Neuronal stem cell (in vitro differentiated cells): ENCODE results near the gene GYS2.

ENCODE experiments used
- DNase-seq: peaks from one replicate; pipeline ENCODE4 v3.0.0-alpha.2; 2013; ENCODE audit warnings: low spot score
- H2AFZ ChIP-seq: one replicate; pipeline ENCODE4 v1.6.1; 2013; ENCODE audit warnings: mild to moderate bottlenecking, low read length, inconsistent platforms
- H2AK5ac ChIP-seq: 2 replicates; pipeline ENCODE4 v1.6.1; 2013; ENCODE audit warnings: low read depth, mild to moderate bottlenecking, inconsistent platforms, low read length, moderate library complexity, mixed read lengths
- H2BK120ac ChIP-seq: 2 replicates; pipeline ENCODE4 v1.6.1; 2013; ENCODE audit warnings: low read depth, mild to moderate bottlenecking, inconsistent platforms, low read length, moderate library complexity, mixed read lengths
- H2BK12ac ChIP-seq: one replicate; pipeline ENCODE4 v1.6.1; 2013; ENCODE audit warnings: low read length, inconsistent platforms
- H2BK15ac ChIP-seq: 2 replicates; pipeline ENCODE4 v1.6.1; 2013; ENCODE audit warnings: mild to moderate bottlenecking, low read length, inconsistent platforms, mixed read lengths
- H2BK5ac ChIP-seq: one replicate; pipeline ENCODE4 v1.6.1; 2013; ENCODE audit warnings: inconsistent platforms, mild to moderate bottlenecking, low read length, moderate library complexity
- H3K14ac ChIP-seq: one replicate; pipeline ENCODE4 v1.6.1; 2013; ENCODE audit warnings: low read length, inconsistent platforms
- H3K18ac ChIP-seq: 2 replicates; pipeline ENCODE4 v1.6.1; 2013; ENCODE audit warnings: low read length, inconsistent platforms
- H3K23ac ChIP-seq: 2 replicates; pipeline ENCODE4 v1.6.1; 2013; ENCODE audit warnings: low read depth, mild to moderate bottlenecking, mixed read lengths, low read length, inconsistent platforms; ENCODE audit not compliant: poor library complexity
- H3K27ac ChIP-seq: replicated peaks from 3 replicates; pipeline ENCODE4 v1.5.1; 2013; ENCODE audit warnings: low read length, inconsistent platforms
- H3K27me3 ChIP-seq, 3 experiments: 2 replicates each; pipeline ENCODE4 v1.6.1; 2013; ENCODE audit warnings: low read length in 3 of 3, mild to moderate bottlenecking in 2 of 3, inconsistent platforms in 1 of 3, low read depth in 1 of 3, mixed read lengths in 1 of 3, moderate library complexity in 1 of 3; ENCODE audit not compliant: control insufficient read depth in 3 of 3, insufficient read depth in 3 of 3
- H3K36me3 ChIP-seq, 2 donors: replicated peaks in 1 of 2; 2 replicates each; pipeline ENCODE4 v1.6.1; 2013; ENCODE audit warnings: low read length in 2 of 2; ENCODE audit not compliant: control insufficient read depth in 2 of 2, insufficient read depth in 2 of 2
- H3K4ac ChIP-seq: 2 replicates; pipeline ENCODE4 v1.6.1; 2013; ENCODE audit warnings: inconsistent platforms, mild to moderate bottlenecking, low read length, moderate library complexity
- H3K4me1 ChIP-seq, 2 donors: 1 replicate in 1 of 2; 2 replicates in 1 of 2; pipeline ENCODE4 v1.6.1; 2013; ENCODE audit warnings: low read length in 2 of 2, low read depth in 1 of 2; ENCODE audit not compliant: control insufficient read depth in 2 of 2, insufficient read depth in 1 of 2
- H3K4me2 ChIP-seq: one replicate; pipeline ENCODE4 v1.6.1; 2013; ENCODE audit warnings: mild to moderate bottlenecking, low read length, inconsistent platforms; ENCODE audit not compliant: insufficient read depth, poor library complexity, severe bottlenecking
- H3K4me3 ChIP-seq, 2 donors: 2 replicates each; pipeline ENCODE4 v1.5.1; 2013; ENCODE audit warnings: low read length in 2 of 2, mild to moderate bottlenecking in 2 of 2, inconsistent platforms in 1 of 2, moderate library complexity in 1 of 2
- H3K79me1 ChIP-seq: one replicate; pipeline ENCODE4 v1.6.1; 2013; ENCODE audit warnings: low read depth, mild to moderate bottlenecking, inconsistent platforms, low read length, moderate library complexity
- H3K9ac ChIP-seq: one replicate; pipeline ENCODE4 v1.6.1; 2013; ENCODE audit warnings: mild to moderate bottlenecking, low read depth, low read length, inconsistent platforms; ENCODE audit not compliant: poor library complexity
- H3K9me3 ChIP-seq, 2 donors: replicated peaks in 1 of 2; 2 replicates each; pipeline versions ENCODE3 to v1.6.1; 2013; ENCODE audit warnings: low read length in 2 of 2, mild to moderate bottlenecking in 2 of 2, inconsistent platforms in 1 of 2, low read depth in 1 of 2, mixed read lengths in 1 of 2, moderate library complexity in 1 of 2; ENCODE audit not compliant: control insufficient read depth in 2 of 2, insufficient read depth in 1 of 2
- H4K8ac ChIP-seq: one replicate; pipeline ENCODE4 v1.6.1; 2013; ENCODE audit warnings: low read depth, mild to moderate bottlenecking, inconsistent platforms, low read length, moderate library complexity
- H4K91ac ChIP-seq: one replicate; pipeline ENCODE4 v1.6.1; 2013; ENCODE audit warnings: low read length, low read depth, mild to moderate bottlenecking, inconsistent platforms; ENCODE audit not compliant: poor library complexity
- WGBS, 2 donors: extraction: QIAGEN DNeasy Blood & Tissue Kit; methylation state at CpG; one replicate each; pipeline ENCODE4 v1.1.7; 2013; ENCODE audit warnings: missing lambda C conversion rate in 2 of 2, mixed read lengths in 1 of 2; ENCODE audit not compliant: insufficient read length in 2 of 2, insufficient replicate concordance in 1 of 2; ENCODE audit errors: extremely low coverage in 2 of 2; 5-methylcytosine and 5-hydroxymethylcytosine counted together

The GYS2 gene

DNA sequence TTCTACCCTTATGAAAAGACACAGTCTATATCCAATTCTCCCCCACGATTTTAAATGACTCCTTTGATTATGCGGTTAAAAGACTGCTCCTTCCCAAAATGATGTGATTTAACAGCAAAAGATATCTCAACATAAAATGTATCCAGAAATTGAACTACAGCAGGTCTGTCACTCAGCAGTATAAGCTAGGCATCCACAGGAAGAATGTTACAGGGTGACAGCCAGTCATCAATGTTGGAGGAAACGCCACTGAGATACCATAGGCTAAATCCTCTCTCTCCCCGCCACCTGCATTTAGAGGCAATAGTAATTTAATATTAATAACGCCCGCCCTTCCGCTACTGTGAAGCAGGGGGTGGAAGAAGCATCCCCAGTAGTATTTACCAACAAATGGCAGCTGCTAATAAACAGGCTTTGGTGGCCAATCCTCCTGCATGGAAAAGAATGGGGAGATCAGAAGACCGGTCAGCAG is 103.8 kb downstream of the GYS2 start:
- peak overlapping the region; percentile 90 for H2AFZ ChIP-seq
- H3K9me3 ChIP-seq, result no peaks in the 10 kb centered on the region
- H3K4me2 ChIP-seq, result peak overlapping the region; percentile 43
- H4K8ac ChIP-seq, result no peak overlapping the region
- peaks cover 3% of the 10 kb centered on the region for H3K79me1 ChIP-seq
- no peak overlapping the region for H3K4ac ChIP-seq
- no peak overlapping the region for H3K14ac ChIP-seq
- H3K23ac ChIP-seq, result no peak overlapping the region
- H3K4me1 ChIP-seq, result peaks cover 3 to 14% of the 10 kb centered on the region in 2 donors
- no peak overlapping the region for H3K9ac ChIP-seq
- H4K91ac ChIP-seq, result no peak overlapping the region
- no peak overlapping the region for H2BK5ac ChIP-seq
- peak overlapping the region; percentile 63 to 85 for H3K4me3 ChIP-seq
- H3K18ac ChIP-seq, result no peak overlapping the region
- WGBS, 2 donors, result no CpG with 5 or more reads among the region's 8 CpGs
- no peak overlapping the region for H2AK5ac ChIP-seq
- H3K36me3 ChIP-seq, result peaks cover 9 to 34% of the 10 kb centered on the region in 2 donors
- no peaks in the 10 kb centered on the region for H3K27me3 ChIP-seq
- DNase-seq, result no peak
- H2BK15ac ChIP-seq, result no peak overlapping the region
- no peak overlapping the region for H2BK120ac ChIP-seq
- no peak overlapping the region for H2BK12ac ChIP-seq
- H3K27ac ChIP-seq, result no peak overlapping the region

DNA sequence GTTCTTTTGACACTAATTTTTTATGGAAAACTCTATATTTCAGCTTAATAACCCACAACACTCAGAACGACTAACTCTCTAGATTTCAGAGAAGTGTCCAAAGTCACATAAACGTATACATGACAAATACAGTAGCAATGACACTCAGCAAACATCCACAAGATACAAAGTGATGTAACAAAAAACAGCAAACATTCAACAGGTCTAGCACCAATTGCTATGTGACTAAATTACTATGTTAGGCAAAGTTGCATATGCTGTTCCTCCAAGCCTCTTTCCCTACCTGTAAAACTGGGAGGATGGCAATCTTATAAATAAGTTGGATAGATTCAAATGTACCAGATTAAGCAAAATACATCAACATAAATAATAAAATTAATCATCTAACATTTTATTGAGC is 104.9 kb downstream of the GYS2 start:
- no peak overlapping the region for H3K27ac ChIP-seq
- no peak overlapping the region for H2AK5ac ChIP-seq
- no peaks in the 10 kb centered on the region for H3K9me3 ChIP-seq
- no peak overlapping the region for H3K4ac ChIP-seq
- H2AFZ ChIP-seq, result no peak overlapping the region
- no peak overlapping the region for H4K91ac ChIP-seq
- H3K18ac ChIP-seq, result no peak overlapping the region
- no peak overlapping the region for H3K4me2 ChIP-seq
- H3K9ac ChIP-seq, result no peak overlapping the region
- H3K14ac ChIP-seq, result no peak overlapping the region
- H3K4me3 ChIP-seq, result peak overlapping the region in 1 of 2 donors; percentile 14
- H3K36me3 ChIP-seq, result peaks cover 11 to 44% of the 10 kb centered on the region in 2 donors
- no peak overlapping the region for H2BK15ac ChIP-seq
- WGBS, 2 donors, result no CpG with 5 or more reads among the region's 2 CpGs
- H2BK5ac ChIP-seq, result no peak overlapping the region
- peaks cover 3 to 14% of the 10 kb centered on the region in 2 donors for H3K4me1 ChIP-seq
- H3K23ac ChIP-seq, result no peak overlapping the region
- no peak overlapping the region for H4K8ac ChIP-seq
- no peak overlapping the region for H2BK12ac ChIP-seq
- no peak for DNase-seq
- H3K27me3 ChIP-seq, result no peaks in the 10 kb centered on the region
- H3K79me1 ChIP-seq, result peaks cover 3% of the 10 kb centered on the region
- H2BK120ac ChIP-seq, result no peak overlapping the region
